Panc1 (cell line): ENCODE measurements around the gene CTSA. TPM values are rescaled to one million over a fixed set of nuclear protein-coding genes. Genes with fewer than 3 reads are reported as not detected.

Experiments
- ATAC-seq: fragments of 200-7000 bp; cut with Tn5 transposase; 2 replicates; pipeline ENCODE4 v1.9.1; 2020; ENCODE audit warnings: mild to moderate bottlenecking, moderate library complexity
- BruUV-seq: library from RNA; stranded (reverse); fragments of 400-500 nt; replicated peaks from 2 replicates; lab custom pipeline; 2021; lab: Mats Ljungman, UMichigan
- CTCF ChIA-PET: fragments of 300-600 bp; sonication (Branson Sonifier 250); formaldehyde crosslinking; loops from one replicate; lab custom pipeline; 2022; ENCODE audit warnings: antibody characterized with exemption; lab: Charles Lee
- POLR2A ChIA-PET: fragments of 300-600 bp; sonication (Branson Sonifier 250); formaldehyde crosslinking; loops from one replicate; lab custom pipeline; 2022; ENCODE audit warnings: antibody characterized with exemption; lab: Charles Lee
- DNase-seq: peaks from one replicate; pipeline ENCODE4 v3.0.0-alpha.2; 2010; ENCODE audit warnings: low read depth, low spot score
- H3K27ac ChIP-seq: 2 replicates; pipeline ENCODE4 v1.5.1; 2011; ENCODE audit warnings: mild to moderate bottlenecking, low read length, inconsistent platforms
- H3K27me3 ChIP-seq: fragments of 200-500 bp; sonication (Bioruptor generic); 2 replicates; pipeline ENCODE4 v1.6.0; 2014; ENCODE audit warnings: low read length, inconsistent platforms; ENCODE audit not compliant: control insufficient read depth, insufficient read depth
- H3K36me3 ChIP-seq: fragments of 200-500 bp; sonication (Bioruptor generic); 2 replicates; pipeline ENCODE4 v1.5.1; 2014; ENCODE audit warnings: inconsistent platforms, mild to moderate bottlenecking, low read length, moderate library complexity; ENCODE audit not compliant: control insufficient read depth, insufficient read depth
- H3K4me1 ChIP-seq: 2 replicates; pipeline ENCODE4 v1.5.1; 2011; ENCODE audit warnings: inconsistent platforms, mild to moderate bottlenecking, low read length, moderate library complexity; ENCODE audit not compliant: control insufficient read depth, insufficient read depth
- H3K4me3 ChIP-seq, 2 experiments: 2 replicates each; pipeline ENCODE4 v1.5.1; 2011 to 2012; ENCODE audit warnings: low read depth in 2 of 2, low read length in 2 of 2, mild to moderate bottlenecking in 2 of 2, inconsistent platforms in 1 of 2, moderate library complexity in 1 of 2
- H3K9me3 ChIP-seq: fragments of 200-500 bp; sonication (Bioruptor generic); 2 replicates; pipeline ENCODE4 v1.5.1; 2014; ENCODE audit warnings: low read depth, mild to moderate bottlenecking, inconsistent platforms, low read length, moderate library complexity; ENCODE audit not compliant: control insufficient read depth, insufficient read depth
- POLR2AphosphoS5 ChIP-seq: IDR thresholded peaks from 2 replicates; pipeline ENCODE4 v1.6.1; 2012; ENCODE audit warnings: mild to moderate bottlenecking, low read depth, low read length, moderate library complexity
- SIN3A ChIP-seq: IDR thresholded peaks from 2 replicates; pipeline ENCODE4 v1.6.1; 2012; ENCODE audit warnings: low read depth, mild to moderate bottlenecking, low read length, moderate library complexity, borderline replicate concordance; ENCODE audit not compliant: insufficient read depth
- TCF7L2 ChIP-seq: IDR thresholded peaks from 2 replicates; pipeline ENCODE4 v1.6.1; 2011; ENCODE audit warnings: mild to moderate bottlenecking, low read depth, low read length, inconsistent platforms
- in situ Hi-C: cut with HindIII; loops from 2 replicates; pipeline ENCODE4 v1.10.0; 2016; ENCODE audit warnings: low sequenced_read_pairs, low pct_unique_long_range_greater_than_20kb
- intact Hi-C: fragments of 100-400 bp; cut with micrococcal nuclease; formaldehyde crosslinking; loops from one replicate; pipeline ENCODE4 v1.10.0; 2022; ENCODE audit not compliant: unreplicated experiment
- total RNA-seq: library from RNA; stranded (reverse); gene quantifications from one replicate; pipeline ENCODE4 v1.2.1, GENCODE V29; 2021; ENCODE audit not compliant: unreplicated experiment
- TF ChIP-seq, protein P1 (sequence below): fragments of 450-650 bp; IDR thresholded peaks from 2 replicates; pipeline ENCODE4 v1.5.1; 2017; ENCODE audit warnings: mild to moderate bottlenecking
- TF ChIP-seq, protein P2 (sequence below), 2 experiments: IDR thresholded peaks; 2 replicates each; pipeline ENCODE4 v1.6.1; 2011 to 2012; ENCODE audit warnings: low read depth in 2 of 2, control low read depth in 1 of 2, low read length in 1 of 2, mild to moderate bottlenecking in 1 of 2, moderate library complexity in 1 of 2; ENCODE audit not compliant: insufficient read depth in 1 of 2

The CTSA gene
- total RNA-seq, 1 experiment from 2014 or later = 232 TPM

DNA sequence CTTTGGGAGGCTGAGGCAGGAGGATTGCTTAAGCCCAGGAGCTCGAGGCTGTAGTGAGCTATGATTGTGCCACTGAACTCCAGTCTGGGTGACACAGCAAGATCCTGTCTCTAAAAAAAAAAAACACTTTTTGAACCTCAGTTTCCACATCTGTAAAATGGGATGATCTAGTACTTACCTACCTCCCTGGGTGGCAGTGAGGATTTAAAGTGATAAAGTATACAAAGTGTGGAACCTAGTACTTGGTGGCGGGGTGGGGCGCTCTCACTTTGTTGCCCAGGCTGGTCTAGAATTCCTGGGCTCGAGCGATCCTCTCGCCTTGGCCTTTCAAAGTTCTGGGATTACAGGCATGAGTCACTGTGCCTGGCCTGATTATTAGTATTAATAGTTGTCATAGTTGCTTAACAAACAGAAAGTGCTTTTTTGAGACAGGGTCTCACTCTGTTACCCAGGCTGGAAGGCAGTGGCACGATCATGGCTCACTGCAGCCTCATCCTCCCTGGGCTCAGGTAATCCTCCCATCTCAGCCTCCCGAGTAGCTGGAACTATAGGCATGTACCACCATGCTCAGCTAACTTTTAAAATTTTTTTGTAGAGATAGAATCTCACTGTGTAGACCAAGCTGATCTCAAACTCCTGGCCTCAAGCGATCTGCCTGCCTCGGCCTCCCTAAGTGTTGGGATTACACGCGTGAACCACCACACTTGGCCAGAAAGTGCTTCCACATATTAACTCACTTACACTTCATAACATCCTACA lies 27.8 kb downstream of the CTSA start:
- Histone ChIP-seq H3K27ac (no peak overlapping the region), H3K4me1 (no peaks in the 10 kb centered on the region), H3K9me3 (no peaks in the 10 kb centered on the region), H3K27me3 (no peaks in the 10 kb centered on the region), H3K4me3 (no peak overlapping the region), H3K36me3 (no peaks in the 10 kb centered on the region)
- POLR2A ChIA-PET = interaction anchor here (0.8 kb wide), 1 partner anchor 18 kb away, joined by 3 read pairs; no protein-coding TSS in a partner anchor
- BruUV-seq = no TSS peak
- CTCF ChIA-PET = no interaction called here
- in situ Hi-C loops = no loop called here
- TF ChIP-seq, protein P1, sequence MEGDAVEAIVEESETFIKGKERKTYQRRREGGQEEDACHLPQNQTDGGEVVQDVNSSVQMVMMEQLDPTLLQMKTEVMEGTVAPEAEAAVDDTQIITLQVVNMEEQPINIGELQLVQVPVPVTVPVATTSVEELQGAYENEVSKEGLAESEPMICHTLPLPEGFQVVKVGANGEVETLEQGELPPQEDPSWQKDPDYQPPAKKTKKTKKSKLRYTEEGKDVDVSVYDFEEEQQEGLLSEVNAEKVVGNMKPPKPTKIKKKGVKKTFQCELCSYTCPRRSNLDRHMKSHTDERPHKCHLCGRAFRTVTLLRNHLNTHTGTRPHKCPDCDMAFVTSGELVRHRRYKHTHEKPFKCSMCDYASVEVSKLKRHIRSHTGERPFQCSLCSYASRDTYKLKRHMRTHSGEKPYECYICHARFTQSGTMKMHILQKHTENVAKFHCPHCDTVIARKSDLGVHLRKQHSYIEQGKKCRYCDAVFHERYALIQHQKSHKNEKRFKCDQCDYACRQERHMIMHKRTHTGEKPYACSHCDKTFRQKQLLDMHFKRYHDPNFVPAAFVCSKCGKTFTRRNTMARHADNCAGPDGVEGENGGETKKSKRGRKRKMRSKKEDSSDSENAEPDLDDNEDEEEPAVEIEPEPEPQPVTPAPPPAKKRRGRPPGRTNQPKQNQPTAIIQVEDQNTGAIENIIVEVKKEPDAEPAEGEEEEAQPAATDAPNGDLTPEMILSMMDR = no peak
- TF ChIP-seq POLR2AphosphoS5 (no peak), SIN3A (no peak)
- no peak for DNase-seq
- ATAC-seq = no peak
- intact Hi-C loops = no loop called here

- Histone ChIP-seq H3K27me3 (no peaks in the 10 kb centered on the region), H3K4me1 (no peaks in the 10 kb centered on the region), H3K27ac (no peak overlapping the region), H3K9me3 (no peaks in the 10 kb centered on the region), H3K4me3 (no peak overlapping the region), H3K36me3 (no peaks in the 10 kb centered on the region)
- BruUV-seq = no TSS peak
- DNase-seq = no peak
- TF ChIP-seq, protein P1 = no peak
- TF ChIP-seq, protein P2, sequence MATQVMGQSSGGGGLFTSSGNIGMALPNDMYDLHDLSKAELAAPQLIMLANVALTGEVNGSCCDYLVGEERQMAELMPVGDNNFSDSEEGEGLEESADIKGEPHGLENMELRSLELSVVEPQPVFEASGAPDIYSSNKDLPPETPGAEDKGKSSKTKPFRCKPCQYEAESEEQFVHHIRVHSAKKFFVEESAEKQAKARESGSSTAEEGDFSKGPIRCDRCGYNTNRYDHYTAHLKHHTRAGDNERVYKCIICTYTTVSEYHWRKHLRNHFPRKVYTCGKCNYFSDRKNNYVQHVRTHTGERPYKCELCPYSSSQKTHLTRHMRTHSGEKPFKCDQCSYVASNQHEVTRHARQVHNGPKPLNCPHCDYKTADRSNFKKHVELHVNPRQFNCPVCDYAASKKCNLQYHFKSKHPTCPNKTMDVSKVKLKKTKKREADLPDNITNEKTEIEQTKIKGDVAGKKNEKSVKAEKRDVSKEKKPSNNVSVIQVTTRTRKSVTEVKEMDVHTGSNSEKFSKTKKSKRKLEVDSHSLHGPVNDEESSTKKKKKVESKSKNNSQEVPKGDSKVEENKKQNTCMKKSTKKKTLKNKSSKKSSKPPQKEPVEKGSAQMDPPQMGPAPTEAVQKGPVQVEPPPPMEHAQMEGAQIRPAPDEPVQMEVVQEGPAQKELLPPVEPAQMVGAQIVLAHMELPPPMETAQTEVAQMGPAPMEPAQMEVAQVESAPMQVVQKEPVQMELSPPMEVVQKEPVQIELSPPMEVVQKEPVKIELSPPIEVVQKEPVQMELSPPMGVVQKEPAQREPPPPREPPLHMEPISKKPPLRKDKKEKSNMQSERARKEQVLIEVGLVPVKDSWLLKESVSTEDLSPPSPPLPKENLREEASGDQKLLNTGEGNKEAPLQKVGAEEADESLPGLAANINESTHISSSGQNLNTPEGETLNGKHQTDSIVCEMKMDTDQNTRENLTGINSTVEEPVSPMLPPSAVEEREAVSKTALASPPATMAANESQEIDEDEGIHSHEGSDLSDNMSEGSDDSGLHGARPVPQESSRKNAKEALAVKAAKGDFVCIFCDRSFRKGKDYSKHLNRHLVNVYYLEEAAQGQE (IDR thresholded peaks at IDR 0.05; ENCODE audit: insufficient read depth in 1 of 2, low read depth in 2 of 2, low read length in 1 of 2) = no peak
- TF ChIP-seq POLR2AphosphoS5 = no peak
- no peak for TF ChIP-seq SIN3A
- no peak for TF ChIP-seq TCF7L2
- CTCF ChIA-PET = no interaction called here
- intact Hi-C loops = no loop called here
- no peak for ATAC-seq
- in situ Hi-C loops = no loop called here
- POLR2A ChIA-PET = interaction anchor here (0.6 kb wide), 1 partner anchor 50 kb away, joined by 8 read pairs; no protein-coding TSS in a partner anchor
Measured at GRCh38 chr20:45919542-45920399, 28.6 kb downstream of the CTSA start.
